Astrocyte (in vitro differentiated cells and primary cell): ENCODE results near the gene BORCS6. TPM values are rescaled to one million over a fixed set of nuclear protein-coding genes. Genes with fewer than 3 reads are reported as not detected.

ENCODE experiments used
- DNase-seq: peaks from one replicate; pipeline ENCODE4 v3.0.0-alpha.2; 2010; ENCODE audit warnings: low read depth
- FAIRE-seq: peaks from 2 replicates; lab custom pipeline; 2011; peaks lifted over from hg19 to GRCh38; lab: Jason Lieb, UNC
- H2AFZ ChIP-seq: 2 replicates; pipeline ENCODE4 v1.6.0; 2012; ENCODE audit warnings: low read depth, low read length, inconsistent platforms
- H3K27ac ChIP-seq: 2 replicates; pipeline ENCODE4 v1.5.1; 2011; ENCODE audit warnings: low read depth, low read length, inconsistent platforms
- H3K27me3 ChIP-seq: 2 replicates; pipeline ENCODE4 v1.6.0; 2011; ENCODE audit warnings: low read length, inconsistent platforms; ENCODE audit not compliant: insufficient read depth
- H3K36me3 ChIP-seq: 2 replicates; pipeline ENCODE4 v1.5.1; 2011; ENCODE audit warnings: low read length, inconsistent platforms; ENCODE audit not compliant: insufficient read depth
- H3K4me1 ChIP-seq: 2 replicates; pipeline ENCODE4 v1.5.1; 2011; ENCODE audit warnings: low read length, inconsistent platforms; ENCODE audit not compliant: insufficient read depth
- H3K4me2 ChIP-seq: 2 replicates; pipeline ENCODE4 v1.6.0; 2012; ENCODE audit warnings: low read length, inconsistent platforms
- H3K4me3 ChIP-seq: 2 replicates; pipeline ENCODE4 v1.5.1; 2011; ENCODE audit warnings: low read depth, mild to moderate bottlenecking, low read length, inconsistent platforms; ENCODE audit not compliant: insufficient read depth
- H3K79me2 ChIP-seq: 2 replicates; pipeline ENCODE4 v1.6.0; 2012; ENCODE audit warnings: mild to moderate bottlenecking, low read length, inconsistent platforms; ENCODE audit not compliant: insufficient read depth
- H3K9ac ChIP-seq: 2 replicates; pipeline ENCODE4 v1.6.0; 2012; ENCODE audit warnings: mild to moderate bottlenecking, low read length, inconsistent platforms
- H3K9me3 ChIP-seq: 2 replicates; pipeline ENCODE4 v1.5.1; 2012; ENCODE audit warnings: low read depth, mild to moderate bottlenecking, low read length, inconsistent platforms; ENCODE audit not compliant: insufficient read depth
- H4K20me1 ChIP-seq: 2 replicates; pipeline ENCODE4 v1.6.0; 2012; ENCODE audit warnings: low read length, inconsistent platforms; ENCODE audit not compliant: insufficient read depth
- H3K27ac Mint-ChIP-seq: one replicate; pipeline ENCODE4 v1.8.0; 2021; ENCODE audit warnings: mild to moderate bottlenecking, mixed read lengths; ENCODE audit not compliant: unreplicated experiment
- H3K27me3 Mint-ChIP-seq: one replicate; pipeline ENCODE4 v1.8.0; 2021; ENCODE audit warnings: low read depth, mixed read lengths; ENCODE audit not compliant: unreplicated experiment
- H3K36me3 Mint-ChIP-seq: one replicate; pipeline ENCODE4 v1.8.0; 2021; ENCODE audit warnings: low read depth, mixed read lengths; ENCODE audit not compliant: unreplicated experiment
- H3K4me1 Mint-ChIP-seq: one replicate; pipeline ENCODE4 v1.8.0; 2021; ENCODE audit warnings: low read depth, mixed read lengths; ENCODE audit not compliant: unreplicated experiment
- H3K4me3 Mint-ChIP-seq: one replicate; pipeline ENCODE4 v1.8.0; 2021; ENCODE audit warnings: mild to moderate bottlenecking, moderate library complexity, mixed read lengths; ENCODE audit not compliant: unreplicated experiment
- H3K9me3 Mint-ChIP-seq: one replicate; pipeline ENCODE4 v1.8.0; 2021; ENCODE audit warnings: mild to moderate bottlenecking, mixed read lengths; ENCODE audit not compliant: unreplicated experiment
- CTCF ChIP-seq: IDR thresholded peaks from 2 replicates; pipeline ENCODE4 v1.5.1; 2011; ENCODE audit warnings: low read depth, mild to moderate bottlenecking, inconsistent platforms, low read length, moderate library complexity; ENCODE audit not compliant: insufficient read depth
- EZH2 ChIP-seq: IDR thresholded peaks from 2 replicates; pipeline ENCODE4 v1.6.1; 2012; ENCODE audit warnings: mild to moderate bottlenecking, low read length, inconsistent platforms; ENCODE audit not compliant: insufficient read depth
- total RNA-seq: library from RNA; stranded (reverse); gene quantifications from 2 replicates; pipeline ENCODE4 v1.2.1, GENCODE V29; 2021

The BORCS6 gene
- total RNA-seq, 1 donor from 2014 or later = 6.6 TPM

GRCh38 chr17:8141045-8141444 lies 48.9 kb downstream of the BORCS6 start:
- Histone ChIP-seq H3K9ac (no peak overlapping the region), H3K4me3 (no peak overlapping the region), H4K20me1 (peaks cover 4% of the 10 kb centered on the region), H3K79me2 (no peaks in the 10 kb centered on the region), H3K27ac (no peak overlapping the region), H3K9me3 (no peaks in the 10 kb centered on the region), H3K36me3 (no peaks in the 10 kb centered on the region), H2AFZ (no peak overlapping the region), H3K27me3 (no peaks in the 10 kb centered on the region), H3K4me1 (peaks cover 6% of the 10 kb centered on the region), H3K4me2 (no peak overlapping the region)
- Mint-ChIP-seq H3K27ac (no peak overlapping the region), H3K36me3 (peaks cover 23% of the 10 kb centered on the region), H3K4me1 (no peaks in the 10 kb centered on the region), H3K27me3 (no peaks in the 10 kb centered on the region), H3K4me3 (peak overlapping the region; percentile 27), H3K9me3 (no peaks in the 10 kb centered on the region)
- no peak for TF ChIP-seq EZH2
- TF ChIP-seq CTCF = no peak
- FAIRE-seq (no peak), DNase-seq (no peak)

- no peak overlapping the region for H3K4me3 Mint-ChIP-seq
- FAIRE-seq (no peak), DNase-seq (no peak)
- no peaks in the 10 kb centered on the region for H3K27me3 Mint-ChIP-seq
- peaks cover 6% of the 10 kb centered on the region for H3K4me1 ChIP-seq
- TF ChIP-seq CTCF (no peak), EZH2 (no peak)
- H3K4me3 ChIP-seq = no peak overlapping the region
- no peaks in the 10 kb centered on the region for H3K9me3 Mint-ChIP-seq
- no peak overlapping the region for H3K4me2 ChIP-seq
- peaks cover 4% of the 10 kb centered on the region for H4K20me1 ChIP-seq
- no peaks in the 10 kb centered on the region for H3K9me3 ChIP-seq
- peaks cover 21% of the 10 kb centered on the region for H3K36me3 Mint-ChIP-seq
- H3K9ac ChIP-seq = no peak overlapping the region
- no peak overlapping the region for H3K27ac ChIP-seq
- no peaks in the 10 kb centered on the region for H3K27me3 ChIP-seq
- no peaks in the 10 kb centered on the region for H3K36me3 ChIP-seq
- no peaks in the 10 kb centered on the region for H3K4me1 Mint-ChIP-seq
- H3K27ac Mint-ChIP-seq = no peak overlapping the region
- H2AFZ ChIP-seq = no peak overlapping the region
- H3K79me2 ChIP-seq = no peaks in the 10 kb centered on the region
Measured at GRCh38 chr17:8140065-8141029, 49.6 kb downstream of the BORCS6 start.
